Right cardiac atrium (tissue), 5 donors: ENCODE results near the gene IL17REL. TPM values are rescaled to one million over a fixed set of nuclear protein-coding genes. Genes with fewer than 3 reads are reported as not detected.

Experiments
- ATAC-seq, 2 donors: fragments of 200-7000 bp; cut with Tn5 transposase; one replicate each; pipeline versions ENCODE4 v1.8.0 to v1.9.1; 2020; ENCODE audit warnings: moderate library complexity in 2 of 2, mild to moderate bottlenecking in 1 of 2
- DNase-seq, 3 donors: peaks; one replicate each; pipeline ENCODE4 v3.0.0-alpha.2; 2020
- H3K27ac ChIP-seq: one replicate; pipeline ENCODE4 v1.5.1; 2013; ENCODE audit warnings: mild to moderate bottlenecking, low read length, control low read depth, moderate library complexity
- H3K27me3 ChIP-seq: one replicate; pipeline ENCODE4 v1.6.1; 2013; ENCODE audit not compliant: control insufficient read depth, insufficient read depth
- H3K4me1 ChIP-seq: one replicate; pipeline ENCODE4 v1.6.1; 2013; ENCODE audit warnings: low read length; ENCODE audit not compliant: control insufficient read depth, insufficient read depth
- H3K4me3 ChIP-seq: one replicate; pipeline ENCODE4 v1.5.1; 2013; ENCODE audit warnings: low read length, control low read depth
- H3K9me3 ChIP-seq: one replicate; pipeline ENCODE4 v1.6.1; 2013; ENCODE audit warnings: low read length; ENCODE audit not compliant: control insufficient read depth
- WGBS: extraction: QIAGEN DNeasy Blood & Tissue Kit; methylation state at CpG from one replicate; pipeline ENCODE4 v1.1.7; 2013; 5-methylcytosine and 5-hydroxymethylcytosine counted together
- intact Hi-C, 4 donors: fragments of 100-400 bp; cut with DNase I; formaldehyde crosslinking; loops; one replicate each; pipeline versions ENCODE4 v1.11.0 to v1.14.0; 2022 to 2023
- polyA plus RNA-seq: library from polyadenylated mRNA; stranded (reverse); fragments of 200-250 nt; gene quantifications from one replicate; pipeline ENCODE4 v1.2.3, GENCODE V29; 2013
- total RNA-seq, 4 donors: library from RNA; stranded (reverse); fragmentation: NEBNext Ultra II Directional; extraction: Animal tissue kit (Norgen Biotek cat#: 25700); gene quantifications; one replicate each; pipeline ENCODE4 v1.2.1, GENCODE V29; 2021
- donor health status: healthy with polysubstance abuse.
- donor health status: DM: no; HTN: yes; CAD: no.
- donor health status: DM: no; HTN: no; CAD: no.
- donor health status: DM: no; HTN: yes; CAD: no; lungs with severe emphysema.
- donor health status: DM: yes; HTN: yes; CAD: no.

Gene IL17REL
- total and polyA plus RNA-seq, 5 donors, result 0.06 TPM; not detected in 4

- ATAC-seq, result no peak
- intact Hi-C loops, result no loop called here
- no peaks in the 10 kb centered on the region for H3K4me1 ChIP-seq
- H3K9me3 ChIP-seq, result no peaks in the 10 kb centered on the region
- H3K27ac ChIP-seq, result no peak overlapping the region
- 77% methylated on average over 24 of the region's 24 CpGs for WGBS
- DNase-seq, result peak in 1 of 3 donors; percentile 54
- H3K4me3 ChIP-seq, result no peak overlapping the region
- H3K27me3 ChIP-seq, result no peaks in the 10 kb centered on the region
Observed at GRCh38 chr22:50008151-50009040, 4.2 kb downstream of the IL17REL start.

GRCh38 chr22:50007057-50007511, 5.5 kb downstream of the IL17REL start:
- no peak overlapping the region for H3K4me3 ChIP-seq
- 89% methylated on average over 3 of the region's 3 CpGs for WGBS
- DNase-seq (no peak), ATAC-seq (no peak)
- no peak overlapping the region for H3K27ac ChIP-seq
- H3K4me1 ChIP-seq, result no peaks in the 10 kb centered on the region
- H3K9me3 ChIP-seq, result no peaks in the 10 kb centered on the region
- intact Hi-C loops, result no loop called here
- H3K27me3 ChIP-seq, result no peaks in the 10 kb centered on the region

DNA sequence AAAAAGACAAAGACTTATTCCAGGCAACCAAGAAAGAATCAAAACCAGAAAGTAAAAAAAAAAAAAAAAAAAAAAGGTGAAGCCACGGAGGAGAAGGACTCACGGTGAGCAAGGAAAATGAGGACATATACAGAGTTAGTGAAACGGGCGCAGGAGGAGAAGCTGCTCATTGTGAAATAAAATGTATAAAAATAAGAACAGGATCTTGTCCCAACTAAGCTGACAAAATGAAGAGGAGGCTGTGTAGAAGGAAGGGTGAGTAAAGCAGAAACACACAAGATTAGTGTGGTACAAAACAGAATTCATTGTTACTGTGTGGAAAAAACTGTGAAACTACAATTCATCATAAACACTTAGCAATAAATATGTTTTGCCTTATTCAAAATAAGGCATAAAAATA, 7.6 kb downstream of the IL17REL start:
- DNase-seq, result no peak
- H3K9me3 ChIP-seq, result no peaks in the 10 kb centered on the region
- intact Hi-C loops, result no loop called here
- H3K27me3 ChIP-seq, result no peaks in the 10 kb centered on the region
- H3K4me1 ChIP-seq, result no peaks in the 10 kb centered on the region
- no peak for ATAC-seq
- WGBS, result 70% methylated on average over 4 of the region's 4 CpGs
- H3K27ac ChIP-seq, result no peak overlapping the region
- no peak overlapping the region for H3K4me3 ChIP-seq

DNA sequence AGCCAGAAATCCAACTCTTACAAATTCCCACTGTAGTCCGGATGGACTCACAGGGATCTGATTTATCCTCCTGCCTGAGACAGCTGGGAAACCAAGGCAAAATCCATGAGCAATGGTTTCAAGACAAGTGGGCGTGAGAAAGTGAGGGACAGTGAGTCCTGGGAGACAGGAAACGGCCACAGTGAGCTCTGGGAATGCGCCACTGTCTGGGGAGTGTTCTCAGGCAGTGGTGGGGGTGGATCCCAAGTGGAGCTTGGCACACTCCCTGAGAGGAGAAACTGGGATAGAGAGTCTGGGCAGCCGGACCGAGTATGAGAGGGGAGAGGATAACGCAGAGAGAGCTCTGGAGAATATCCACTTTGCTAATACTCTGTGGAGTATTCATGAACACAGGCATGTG, 9.8 kb downstream of the IL17REL start:
- Histone ChIP-seq H3K27me3 (no peaks in the 10 kb centered on the region), H3K9me3 (no peaks in the 10 kb centered on the region), H3K27ac (no peak overlapping the region), H3K4me1 (no peaks in the 10 kb centered on the region), H3K4me3 (no peak overlapping the region)
- intact Hi-C loops, result no loop called here
- ATAC-seq (no peak), DNase-seq (peak in 1 of 3 donors; percentile 28)
- 53% methylated on average over 7 of the region's 7 CpGs for WGBS

GRCh38 chr22:50001388-50002231, 11.0 kb downstream of the IL17REL start:
- ATAC-seq (no peak), DNase-seq (peak in 1 of 3 donors; percentile 9)
- intact Hi-C loops, result no loop called here
- WGBS, result 84% methylated on average over 16 of the region's 16 CpGs
- Histone ChIP-seq H3K27me3 (no peaks in the 10 kb centered on the region), H3K9me3 (no peaks in the 10 kb centered on the region), H3K4me1 (no peaks in the 10 kb centered on the region), H3K4me3 (no peak overlapping the region), H3K27ac (no peak overlapping the region)

DNA sequence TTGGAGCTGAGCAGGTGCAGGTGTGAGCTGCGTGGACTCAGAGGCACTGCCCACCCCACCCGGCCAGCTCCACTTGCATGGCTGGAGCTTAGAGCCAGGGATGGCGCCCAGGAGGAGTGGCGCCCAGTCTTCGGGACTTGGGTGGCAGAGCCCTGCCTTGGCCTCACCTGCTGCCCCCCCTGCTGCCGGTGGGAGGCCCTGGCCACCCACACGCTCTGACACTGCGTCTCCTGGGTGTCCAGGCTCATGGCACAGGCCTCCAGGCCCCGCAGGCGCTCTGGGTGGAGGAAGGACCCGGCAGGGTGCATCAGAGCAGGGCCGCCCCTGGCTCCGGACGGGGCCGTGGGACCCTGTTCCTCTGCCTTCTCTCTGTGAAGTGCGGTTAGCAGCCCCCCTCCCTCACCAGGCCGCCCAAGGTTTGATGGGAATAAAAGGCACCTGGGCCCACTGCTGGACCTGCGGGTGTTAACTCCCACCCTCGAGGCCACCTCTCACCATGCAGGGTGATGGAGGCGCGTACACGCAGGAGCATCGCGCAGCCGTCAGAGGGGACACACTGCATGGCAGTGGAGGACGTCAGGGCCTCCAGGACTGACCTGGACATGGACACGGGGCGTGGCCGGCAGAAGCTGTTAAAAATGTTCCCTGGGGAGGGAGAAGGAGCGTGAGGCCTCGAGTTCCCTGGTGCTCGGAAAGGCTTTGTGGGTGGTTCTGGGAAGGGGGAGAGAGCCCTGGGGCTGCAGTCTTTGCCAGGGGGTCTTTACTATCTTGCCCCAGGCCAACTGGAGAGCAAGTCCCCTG, 11.8 kb downstream of the IL17REL start:
- 94% methylated on average over 32 of the region's 32 CpGs for WGBS
- intact Hi-C loops, result no loop called here
- DNase-seq, result peak in 1 of 3 donors; percentile 51
- H3K9me3 ChIP-seq, result no peaks in the 10 kb centered on the region
- no peak overlapping the region for H3K4me3 ChIP-seq
- no peak overlapping the region for H3K27ac ChIP-seq
- H3K27me3 ChIP-seq, result no peaks in the 10 kb centered on the region
- ATAC-seq, result no peak
- no peaks in the 10 kb centered on the region for H3K4me1 ChIP-seq

DNA sequence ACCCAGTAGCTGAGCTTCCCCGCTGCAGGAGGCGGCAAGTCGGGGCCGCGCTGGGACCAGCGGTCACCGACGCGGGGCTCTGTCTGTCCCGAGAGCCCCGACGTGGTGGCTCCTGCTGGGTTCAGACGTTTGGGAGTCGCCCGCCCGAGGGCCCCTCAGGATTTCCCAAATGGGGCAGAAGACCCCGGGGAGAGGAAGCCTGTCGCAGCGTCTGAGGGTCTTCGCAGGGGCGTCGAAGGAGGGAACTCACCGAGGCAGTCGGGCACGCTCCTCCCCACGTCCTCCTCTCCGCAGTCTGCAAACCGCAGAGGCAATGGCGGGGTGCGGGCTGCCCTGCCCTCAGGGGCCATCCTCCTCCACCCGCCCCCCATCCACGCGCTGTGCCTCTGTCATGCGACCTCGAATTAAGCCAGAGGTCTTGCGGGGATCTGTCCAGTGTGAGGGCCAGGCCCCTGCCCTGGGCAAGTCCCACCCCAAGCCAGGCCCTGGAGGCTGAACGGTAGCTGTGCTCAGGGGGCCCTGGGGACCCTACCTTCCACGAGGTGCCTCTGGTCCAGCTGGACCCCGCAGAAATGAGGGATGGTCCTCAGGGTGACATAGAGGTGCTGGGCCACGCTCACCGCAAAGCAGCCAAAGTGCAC, 12.5 kb downstream of the IL17REL start:
- DNase-seq (no peak), ATAC-seq (no peak)
- Histone ChIP-seq H3K27me3 (no peaks in the 10 kb centered on the region), H3K9me3 (no peaks in the 10 kb centered on the region), H3K4me1 (no peaks in the 10 kb centered on the region), H3K27ac (no peak overlapping the region), H3K4me3 (no peak overlapping the region)
- 37% methylated on average over 41 of the region's 41 CpGs for WGBS
- intact Hi-C loops, result no loop called here

DNA sequence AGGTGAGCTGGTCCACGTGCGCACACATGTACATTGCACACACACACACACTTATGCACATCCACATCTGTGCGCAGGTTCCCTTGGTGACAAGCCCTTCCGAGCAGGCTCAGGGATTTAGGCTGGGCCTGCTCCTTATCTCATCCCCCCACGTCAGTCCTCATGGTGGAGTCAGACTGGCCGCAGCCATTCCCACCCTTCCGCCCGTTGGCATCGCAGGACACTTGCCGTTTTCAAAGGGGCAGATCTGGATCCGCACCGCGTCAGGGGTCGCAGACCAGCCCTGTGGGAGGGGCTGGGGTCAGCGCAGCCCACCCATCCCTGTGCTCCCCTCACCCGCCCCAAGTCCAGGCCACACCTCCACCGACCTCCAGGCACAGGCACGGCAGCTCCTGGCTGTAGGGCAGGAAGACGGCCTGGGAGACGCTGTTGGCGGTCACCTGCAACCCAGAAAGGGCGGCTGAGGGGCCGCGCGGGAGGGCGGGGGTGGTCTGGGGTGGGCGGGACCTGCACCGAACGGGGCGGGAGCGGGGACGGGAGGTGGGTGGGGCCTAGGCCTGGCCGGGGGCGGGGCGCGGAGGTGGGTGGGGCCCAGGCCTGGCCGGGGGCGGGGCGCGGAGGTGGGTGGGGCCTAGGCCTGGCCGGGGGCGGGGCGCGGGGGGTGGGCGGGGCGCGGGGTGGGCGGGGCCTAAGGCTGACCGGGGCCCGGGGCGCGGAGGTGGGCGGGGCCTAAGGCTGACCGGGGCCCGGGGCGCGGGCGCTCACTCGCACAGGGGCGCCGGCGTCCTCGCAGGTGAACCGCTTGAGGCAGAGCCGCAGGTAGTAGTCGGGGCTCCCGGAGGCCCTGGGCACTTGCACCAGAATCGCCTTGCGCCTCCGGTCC, 13.3 kb downstream of the IL17REL start:
- no peak overlapping the region for H3K4me3 ChIP-seq
- ATAC-seq, result peak; percentile 4 to 60

DNA sequence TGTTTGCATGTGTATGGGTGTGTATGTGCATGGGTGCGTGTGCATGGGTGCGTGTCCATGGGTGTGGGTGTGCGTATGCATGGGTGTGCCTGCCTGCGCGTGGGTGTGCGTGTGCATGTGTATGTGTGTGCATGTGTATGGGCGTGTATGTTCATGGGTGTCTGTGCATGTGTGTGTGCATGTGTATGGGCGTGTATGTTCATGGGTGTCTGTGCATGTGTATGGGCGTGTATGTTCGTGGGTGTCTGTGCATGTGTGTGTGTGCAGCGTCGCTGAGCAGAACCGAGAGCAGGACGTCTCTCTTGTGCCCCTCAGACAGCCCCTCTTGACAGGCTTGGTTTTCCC, 13.9 kb downstream of the IL17REL start:
- DNase-seq, result no peak
- intact Hi-C loops, result no loop called here
- WGBS, result 93% methylated on average over 14 of the region's 14 CpGs
- Histone ChIP-seq H3K4me1 (no peaks in the 10 kb centered on the region), H3K27ac (no peak overlapping the region), H3K4me3 (no peak overlapping the region), H3K27me3 (no peaks in the 10 kb centered on the region), H3K9me3 (no peaks in the 10 kb centered on the region)
- no peak for ATAC-seq

More for the DNA sequence above, 13.3 kb downstream of the IL17REL start:
- intact Hi-C loops, result no loop called here
- Histone ChIP-seq H3K27me3 (no peaks in the 10 kb centered on the region), H3K4me1 (no peaks in the 10 kb centered on the region), H3K27ac (no peak overlapping the region), H3K9me3 (no peaks in the 10 kb centered on the region)
- peak in 1 of 3 donors; percentile 60 for DNase-seq
- WGBS, result 13% methylated on average over 65 of the region's 70 CpGs
